HEK293T (cell line): ENCODE measurements around the gene PRAMEF14.
"Not testable (repeated sequence)": the region's sequence is repeated elsewhere in the genome, so short reads cannot be mapped to it uniquely, and the experiment has no call there.

Source experiments
- ARNT ChIP-seq: fragments of 450-650 bp; IDR thresholded peaks from 2 replicates; pipeline ENCODE4 v1.6.1; 2017; ENCODE audit warnings: mild to moderate bottlenecking
- BHLHE40 ChIP-seq: fragments of 450-650 bp; IDR thresholded peaks from 2 replicates; pipeline ENCODE4 v1.6.1; 2016; ENCODE audit warnings: mild to moderate bottlenecking, moderate library complexity, borderline replicate concordance
- ELF4 ChIP-seq: fragments of 450-650 bp; IDR thresholded peaks from 2 replicates; pipeline ENCODE4 v1.6.1; 2017; ENCODE audit warnings: antibody characterized with exemption
- FOXA1 ChIP-seq: fragments of 450-650 bp; IDR thresholded peaks from 2 replicates; pipeline ENCODE4 v1.6.1; 2016; ENCODE audit warnings: mild to moderate bottlenecking
- FOXK2 ChIP-seq: fragments of 450-650 bp; IDR thresholded peaks from 2 replicates; pipeline ENCODE4 v1.6.1; 2016; ENCODE audit warnings: mild to moderate bottlenecking
- FOXM1 ChIP-seq: fragments of 450-650 bp; IDR thresholded peaks from 2 replicates; pipeline ENCODE4 v1.6.1; 2017; ENCODE audit warnings: mild to moderate bottlenecking, borderline replicate concordance
- HDGF ChIP-seq: fragments of 450-650 bp; IDR thresholded peaks from 2 replicates; pipeline ENCODE4 v1.6.1; 2017; ENCODE audit warnings: antibody characterized with exemption, borderline replicate concordance
- L3MBTL2 ChIP-seq: fragments of 450-650 bp; conservative IDR thresholded peaks from 2 replicates; pipeline ENCODE4 v1.6.1; 2016; ENCODE audit warnings: mild to moderate bottlenecking
- LEF1 ChIP-seq: fragments of 450-650 bp; IDR thresholded peaks from 2 replicates; pipeline ENCODE4 v1.6.1; 2017; ENCODE audit warnings: mild to moderate bottlenecking, borderline replicate concordance
- PKNOX1 ChIP-seq: fragments of 450-650 bp; IDR thresholded peaks from 2 replicates; pipeline ENCODE4 v1.6.1; 2016
- SP1 ChIP-seq: fragments of 450-650 bp; IDR thresholded peaks from 2 replicates; pipeline ENCODE4 v1.6.1; 2017
- SUZ12 ChIP-seq: fragments of 450-650 bp; IDR thresholded peaks from 2 replicates; pipeline ENCODE4 v1.6.1; 2016; ENCODE audit warnings: mild to moderate bottlenecking
- TARDBP ChIP-seq: fragments of 450-650 bp; IDR thresholded peaks from 2 replicates; pipeline ENCODE4 v1.6.1; 2016
- ZNF384 ChIP-seq: fragments of 450-650 bp; IDR thresholded peaks from 2 replicates; pipeline ENCODE4 v1.6.1; 2016

- TF ChIP-seq PKNOX1, ELF4, TARDBP, FOXK2, SP1, SUZ12, FOXM1, ZNF384, ARNT, HDGF, FOXA1, LEF1, BHLHE40, L3MBTL2: not testable (repeated sequence)
Measured at GRCh38 chr1:13362364-13362763, 15.4 kb upstream of the PRAMEF14 start.
